Measurements from ENCODE around the gene AP1S1. TPM values are rescaled to one million over a fixed set of nuclear protein-coding genes. Genes with fewer than 3 reads are reported as not detected.

AP1S1 gene
- total and polyA plus RNA-seq, 9 of the 15 experiments (the other 6 are each of a cell fraction or from before 2014, with no cell fraction given) = 4.4 to 149 (median 89.4) TPM

GRCh38 chr7:101179117-101179516, 24.8 kb downstream of the AP1S1 start (continued):
- TF ChIP-seq, protein P1, sequence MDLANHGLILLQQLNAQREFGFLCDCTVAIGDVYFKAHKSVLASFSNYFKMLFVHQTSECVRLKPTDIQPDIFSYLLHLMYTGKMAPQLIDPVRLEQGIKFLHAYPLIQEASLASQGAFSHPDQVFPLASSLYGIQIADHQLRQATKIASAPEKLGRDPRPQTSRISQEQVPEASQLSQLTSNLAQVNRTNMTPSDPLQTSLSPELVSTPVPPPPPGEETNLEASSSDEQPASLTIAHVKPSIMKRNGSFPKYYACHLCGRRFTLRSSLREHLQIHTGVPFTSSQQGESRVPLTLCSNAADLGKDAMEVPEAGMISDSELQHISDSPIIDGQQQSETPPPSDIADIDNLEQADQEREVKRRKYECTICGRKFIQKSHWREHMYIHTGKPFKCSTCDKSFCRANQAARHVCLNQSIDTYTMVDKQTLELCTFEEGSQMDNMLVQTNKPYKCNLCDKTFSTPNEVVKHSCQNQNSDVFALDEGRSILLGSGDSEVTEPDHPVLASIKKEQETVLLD (IDR thresholded peaks at IDR 0.05) = no peak
- no peak for TF ChIP-seq ZNF830 (CRISPR knock-in tag; IDR thresholded peaks at IDR 0.05)
- no peak for TF ChIP-seq JUN (IDR thresholded peaks at IDR 0.05; ENCODE audit: borderline replicate concordance, low read depth, low read length)
- no peak for TF ChIP-seq JUN (CRISPR knock-in tag; IDR thresholded peaks at IDR 0.05; ENCODE audit: borderline replicate concordance)
- no peak for TF ChIP-seq ID3 (CRISPR knock-in tag; IDR thresholded peaks at IDR 0.05)
- no peak for TF ChIP-seq ID3 (tag; IDR thresholded peaks at IDR 0.05)
- no peak for TF ChIP-seq HIVEP1 (CRISPR knock-in tag; IDR thresholded peaks at IDR 0.05)
- TF ChIP-seq, protein P2, sequence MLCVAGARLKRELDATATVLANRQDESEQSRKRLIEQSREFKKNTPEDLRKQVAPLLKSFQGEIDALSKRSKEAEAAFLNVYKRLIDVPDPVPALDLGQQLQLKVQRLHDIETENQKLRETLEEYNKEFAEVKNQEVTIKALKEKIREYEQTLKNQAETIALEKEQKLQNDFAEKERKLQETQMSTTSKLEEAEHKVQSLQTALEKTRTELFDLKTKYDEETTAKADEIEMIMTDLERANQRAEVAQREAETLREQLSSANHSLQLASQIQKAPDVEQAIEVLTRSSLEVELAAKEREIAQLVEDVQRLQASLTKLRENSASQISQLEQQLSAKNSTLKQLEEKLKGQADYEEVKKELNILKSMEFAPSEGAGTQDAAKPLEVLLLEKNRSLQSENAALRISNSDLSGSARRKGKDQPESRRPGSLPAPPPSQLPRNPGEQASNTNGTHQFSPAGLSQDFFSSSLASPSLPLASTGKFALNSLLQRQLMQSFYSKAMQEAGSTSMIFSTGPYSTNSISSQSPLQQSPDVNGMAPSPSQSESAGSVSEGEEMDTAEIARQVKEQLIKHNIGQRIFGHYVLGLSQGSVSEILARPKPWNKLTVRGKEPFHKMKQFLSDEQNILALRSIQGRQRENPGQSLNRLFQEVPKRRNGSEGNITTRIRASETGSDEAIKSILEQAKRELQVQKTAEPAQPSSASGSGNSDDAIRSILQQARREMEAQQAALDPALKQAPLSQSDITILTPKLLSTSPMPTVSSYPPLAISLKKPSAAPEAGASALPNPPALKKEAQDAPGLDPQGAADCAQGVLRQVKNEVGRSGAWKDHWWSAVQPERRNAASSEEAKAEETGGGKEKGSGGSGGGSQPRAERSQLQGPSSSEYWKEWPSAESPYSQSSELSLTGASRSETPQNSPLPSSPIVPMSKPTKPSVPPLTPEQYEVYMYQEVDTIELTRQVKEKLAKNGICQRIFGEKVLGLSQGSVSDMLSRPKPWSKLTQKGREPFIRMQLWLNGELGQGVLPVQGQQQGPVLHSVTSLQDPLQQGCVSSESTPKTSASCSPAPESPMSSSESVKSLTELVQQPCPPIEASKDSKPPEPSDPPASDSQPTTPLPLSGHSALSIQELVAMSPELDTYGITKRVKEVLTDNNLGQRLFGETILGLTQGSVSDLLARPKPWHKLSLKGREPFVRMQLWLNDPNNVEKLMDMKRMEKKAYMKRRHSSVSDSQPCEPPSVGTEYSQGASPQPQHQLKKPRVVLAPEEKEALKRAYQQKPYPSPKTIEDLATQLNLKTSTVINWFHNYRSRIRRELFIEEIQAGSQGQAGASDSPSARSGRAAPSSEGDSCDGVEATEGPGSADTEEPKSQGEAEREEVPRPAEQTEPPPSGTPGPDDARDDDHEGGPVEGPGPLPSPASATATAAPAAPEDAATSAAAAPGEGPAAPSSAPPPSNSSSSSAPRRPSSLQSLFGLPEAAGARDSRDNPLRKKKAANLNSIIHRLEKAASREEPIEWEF (CRISPR knock-in tag; IDR thresholded peaks at IDR 0.05) = no peak
- 0 out of 2 replicates have a peak, but pooled peaks have one; percentile 4 for TF ChIP-seq VEZF1 (CRISPR knock-in tag; IDR thresholded peaks at IDR 0.05)
- TF ChIP-seq ATF1 (CRISPR knock-in tag; IDR thresholded peaks at IDR 0.05) = no peak
- TF ChIP-seq ATF1 (tag; IDR thresholded peaks at IDR 0.05) = no peak
